ACC112 (cell line): ENCODE measurements around the gene ZNF503.

ENCODE experiments used
- H2AFZ ChIP-seq: fragments of 200-600 bp; sonication (generic); one replicate; pipeline ENCODE4 v1.6.0; 2017; ENCODE audit warnings: antibody characterized with exemption, low read length; ENCODE audit not compliant: unreplicated experiment
- H3K27ac ChIP-seq: fragments of 200-600 bp; sonication (generic); 2 replicates; pipeline ENCODE4 v1.5.1; 2014; ENCODE audit warnings: low read depth, mild to moderate bottlenecking, antibody characterized with exemption, low read length, moderate library complexity
- H3K27me3 ChIP-seq: fragments of 200-600 bp; sonication (generic); 2 replicates; pipeline ENCODE4 v1.6.1; 2014; ENCODE audit warnings: mild to moderate bottlenecking, antibody characterized with exemption, low read length, moderate library complexity, mixed read lengths; ENCODE audit not compliant: insufficient read depth
- H3K36me3 ChIP-seq: fragments of 200-600 bp; sonication (generic); 2 replicates; pipeline ENCODE4 v1.6.1; 2016; ENCODE audit warnings: mild to moderate bottlenecking, antibody characterized with exemption, low read length, moderate library complexity, mixed read lengths; ENCODE audit not compliant: insufficient read depth
- H3K4me1 ChIP-seq: fragments of 200-600 bp; sonication (generic); one replicate; pipeline ENCODE4 v1.6.1; 2016; ENCODE audit warnings: low read length, mixed read lengths; ENCODE audit not compliant: insufficient read depth, unreplicated experiment, control insufficient read depth
- H3K4me3 ChIP-seq: fragments of 200-600 bp; sonication (generic); 2 replicates; pipeline ENCODE4 v1.5.1; 2014; ENCODE audit warnings: mild to moderate bottlenecking, low read depth, low read length
- H3K79me2 ChIP-seq: fragments of 200-600 bp; sonication (generic); one replicate; pipeline ENCODE4 v1.6.0; 2016; ENCODE audit warnings: low read length; ENCODE audit not compliant: control insufficient read depth, unreplicated experiment, insufficient read depth

ZNF503 gene

DNA sequence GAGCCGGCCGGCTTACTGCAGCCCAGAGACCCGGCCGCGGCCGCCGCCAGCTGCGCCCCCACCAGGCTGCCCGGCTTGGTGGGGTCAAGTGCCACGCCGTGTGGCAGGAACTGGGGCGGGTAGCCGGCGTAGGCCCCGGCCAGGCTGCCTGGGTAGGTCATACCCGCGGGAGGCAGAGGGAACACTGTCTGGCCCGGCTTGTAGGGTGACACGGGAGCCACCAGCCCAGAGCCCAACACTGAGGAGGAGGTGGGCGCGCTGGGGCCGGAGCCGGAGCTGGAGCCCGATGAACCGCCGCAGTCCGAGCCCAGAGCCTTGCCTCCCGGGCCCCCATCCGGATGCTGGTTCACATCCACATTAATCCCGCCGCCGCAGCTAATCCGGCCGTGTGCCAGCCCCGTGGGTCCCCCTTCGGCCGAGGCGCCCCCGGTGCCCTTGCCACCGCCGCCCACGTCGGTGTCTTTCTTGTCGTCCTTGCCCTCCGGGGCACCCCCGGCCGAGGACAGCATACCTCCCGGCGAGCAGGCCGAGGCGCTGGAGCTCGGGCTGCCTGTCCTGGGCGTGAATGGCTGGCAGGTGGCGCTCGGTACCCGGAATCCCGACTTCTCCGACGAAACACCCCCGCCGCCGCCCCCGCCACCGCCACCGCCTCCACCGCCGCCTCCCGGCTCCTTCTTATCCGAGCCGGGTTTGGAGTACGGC lies 2.0 kb downstream of the ZNF503 start:
- peak overlapping the region; percentile 93 for H3K4me3 ChIP-seq
- H3K4me1 ChIP-seq, result peaks cover 6% of the 10 kb centered on the region
- H3K79me2 ChIP-seq, result peaks cover 52% of the 10 kb centered on the region
- H3K36me3 ChIP-seq, result no peaks in the 10 kb centered on the region
- H2AFZ ChIP-seq, result no peak overlapping the region
- H3K27ac ChIP-seq, result peak overlapping the region; percentile 88
- no peaks in the 10 kb centered on the region for H3K27me3 ChIP-seq

DNA sequence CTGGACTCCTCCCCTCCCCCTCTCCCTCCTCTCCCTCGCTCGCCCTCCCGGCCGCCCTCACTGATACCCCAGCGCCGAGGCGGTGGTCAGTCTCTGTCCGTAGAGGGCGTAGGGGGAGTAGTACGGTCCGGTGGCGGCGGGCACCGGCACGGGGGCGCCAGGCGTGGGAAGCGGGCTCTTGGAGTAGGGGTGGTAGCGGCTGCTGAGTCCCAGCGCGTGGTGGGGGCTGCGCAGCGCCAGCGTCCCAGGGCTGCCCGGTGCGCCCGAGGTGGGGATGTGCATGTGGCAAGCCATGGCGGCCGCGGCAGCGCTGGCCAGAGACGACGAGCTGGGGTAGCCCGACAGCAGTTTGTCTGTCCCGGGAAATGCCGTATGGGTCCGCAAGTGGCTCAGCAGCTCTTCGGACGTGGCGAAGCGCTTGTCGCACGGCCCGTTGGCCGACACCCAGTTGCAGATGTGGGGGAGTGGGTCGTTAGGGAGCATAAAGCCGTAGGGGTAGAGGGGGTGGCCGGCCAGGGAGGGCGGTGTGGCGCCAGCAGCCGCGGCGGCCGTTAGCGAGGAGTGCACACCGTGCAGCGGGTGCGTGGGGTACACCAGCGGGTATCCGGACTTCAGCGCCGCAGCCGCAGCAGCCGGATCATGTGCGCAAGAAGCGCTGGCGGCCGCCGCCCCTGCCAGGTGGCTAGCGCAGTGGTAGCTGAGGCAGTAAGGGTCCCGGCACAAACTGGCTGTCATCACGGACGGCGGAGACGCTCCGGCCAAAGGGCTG lies 2.7 kb downstream of the ZNF503 start:
- Histone ChIP-seq H3K4me3 (peak overlapping the region; percentile 93), H3K27ac (peak overlapping the region; percentile 81), H3K4me1 (peaks cover 3% of the 10 kb centered on the region), H3K79me2 (peaks cover 49% of the 10 kb centered on the region), H3K27me3 (no peaks in the 10 kb centered on the region), H3K36me3 (no peaks in the 10 kb centered on the region), H2AFZ (no peak overlapping the region)

DNA sequence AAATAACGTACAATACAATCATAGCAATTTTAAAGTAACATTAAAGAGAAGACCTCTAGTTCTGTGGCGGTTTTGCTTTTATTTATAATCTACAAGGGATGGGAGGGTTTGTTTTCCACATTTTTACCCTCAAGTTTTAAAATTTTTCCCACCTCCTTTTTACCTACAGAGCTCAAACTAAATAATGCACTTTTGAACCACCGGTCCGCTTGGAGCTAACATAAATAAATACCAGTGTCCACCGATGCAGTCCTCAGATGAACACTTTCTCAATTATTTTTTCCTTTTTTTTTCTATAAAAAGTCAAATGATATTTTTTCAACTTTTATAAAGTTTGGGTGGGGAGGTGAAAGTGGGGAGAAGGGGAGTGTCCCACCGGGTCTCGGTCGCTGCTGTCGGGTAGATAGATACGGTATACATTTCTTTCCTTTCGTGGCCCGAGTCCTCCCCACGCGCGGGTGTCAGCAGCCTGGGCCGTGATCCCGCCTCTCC lies 3.3 kb downstream of the ZNF503 start:
- H2AFZ ChIP-seq, result no peak overlapping the region
- H3K79me2 ChIP-seq, result peaks cover 49% of the 10 kb centered on the region

DNA sequence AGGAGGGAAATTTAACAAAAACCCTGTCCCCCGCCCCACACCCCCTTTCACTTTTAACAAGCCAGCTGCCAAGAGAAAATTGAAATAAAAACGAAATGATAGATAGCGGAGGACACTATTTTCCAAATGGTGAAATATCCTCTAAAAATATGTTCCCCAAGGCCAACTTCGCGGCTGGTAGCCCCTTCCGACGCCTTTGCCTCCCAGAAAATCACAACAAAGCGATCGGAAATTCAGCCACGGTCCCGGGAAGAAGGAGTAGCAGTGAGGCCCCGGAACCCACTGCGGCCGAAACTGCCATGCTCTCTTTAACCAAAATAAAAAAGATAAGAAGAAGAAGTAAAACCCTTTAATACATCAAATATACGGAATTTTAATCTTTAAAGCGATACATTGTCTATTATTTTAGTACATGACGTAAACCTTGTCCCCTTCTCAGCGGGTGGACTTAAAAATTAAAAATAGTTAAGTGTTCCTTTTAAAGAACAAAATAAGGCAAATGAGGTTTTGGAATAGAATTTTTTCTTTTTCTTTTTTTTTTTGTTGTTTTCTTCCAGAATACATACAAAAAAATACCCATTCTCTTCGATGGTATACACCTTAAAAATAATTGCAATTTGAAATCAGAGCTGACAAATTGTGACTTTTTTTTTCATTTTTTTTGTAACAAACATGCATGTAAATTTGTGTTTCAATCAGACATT lies 3.9 kb downstream of the ZNF503 start:
- Histone ChIP-seq H3K4me1 (peaks cover 3% of the 10 kb centered on the region), H3K36me3 (no peaks in the 10 kb centered on the region), H3K27me3 (no peaks in the 10 kb centered on the region), H3K27ac (peak overlapping the region; percentile 81), H3K79me2 (peaks cover 49% of the 10 kb centered on the region), H3K4me3 (peak overlapping the region; percentile 93), H2AFZ (no peak overlapping the region)

More for the DNA sequence above, 3.3 kb downstream of the ZNF503 start:
- no peaks in the 10 kb centered on the region for H3K27me3 ChIP-seq
- peak overlapping the region; percentile 93 for H3K4me3 ChIP-seq
- no peaks in the 10 kb centered on the region for H3K36me3 ChIP-seq
- H3K27ac ChIP-seq, result peak overlapping the region; percentile 81
- H3K4me1 ChIP-seq, result peaks cover 3% of the 10 kb centered on the region

DNA sequence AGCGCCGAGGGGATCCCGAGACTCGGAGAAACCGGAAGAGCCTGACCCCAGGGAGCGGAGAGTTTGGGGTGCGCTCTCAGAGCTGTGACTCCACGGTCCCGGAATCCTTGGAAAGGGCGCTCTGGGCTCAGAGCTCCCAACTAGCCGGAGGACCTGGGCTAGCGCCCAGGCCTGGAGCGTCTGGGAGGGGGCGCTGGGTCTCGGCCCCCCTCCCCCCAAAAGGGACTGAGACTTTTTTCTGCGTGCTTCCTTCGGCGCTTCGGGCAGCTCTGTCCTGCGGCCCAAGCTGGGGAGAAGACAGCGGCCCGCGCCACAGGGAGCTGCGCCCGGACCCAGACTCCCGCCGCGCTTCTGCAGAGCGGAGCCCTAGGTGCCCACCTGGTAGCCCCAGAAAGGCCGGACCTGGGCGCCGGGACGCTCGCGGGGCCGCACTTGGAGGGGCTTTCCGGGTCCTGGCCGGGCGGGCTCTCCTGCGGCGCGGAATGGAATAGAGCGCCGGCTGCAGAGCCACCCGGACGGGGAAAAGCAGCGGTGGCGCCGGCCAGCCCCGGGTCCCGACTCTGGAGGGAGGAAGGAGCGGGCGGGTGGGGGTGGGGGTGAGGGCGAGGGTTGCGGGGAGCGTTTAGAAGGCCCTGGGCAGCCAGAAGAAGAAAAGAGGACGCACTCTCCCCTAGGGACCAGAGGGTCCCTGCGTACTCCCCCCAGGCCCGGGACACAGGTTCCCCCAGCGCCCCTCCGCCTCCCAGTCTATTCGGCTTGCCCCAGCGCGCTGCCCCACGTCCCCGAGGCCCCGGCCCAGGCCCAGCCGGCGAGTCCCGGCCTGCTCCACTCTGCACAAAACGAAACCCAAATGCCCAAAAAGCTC lies 4.7 kb downstream of the ZNF503 start:
- Histone ChIP-seq H3K4me1 (peaks cover 3% of the 10 kb centered on the region), H3K79me2 (peaks cover 49% of the 10 kb centered on the region), H3K27ac (peak overlapping the region; percentile 81), H3K36me3 (no peaks in the 10 kb centered on the region), H2AFZ (peak overlapping the region; percentile 20), H3K4me3 (peak overlapping the region; percentile 93), H3K27me3 (no peaks in the 10 kb centered on the region)

DNA sequence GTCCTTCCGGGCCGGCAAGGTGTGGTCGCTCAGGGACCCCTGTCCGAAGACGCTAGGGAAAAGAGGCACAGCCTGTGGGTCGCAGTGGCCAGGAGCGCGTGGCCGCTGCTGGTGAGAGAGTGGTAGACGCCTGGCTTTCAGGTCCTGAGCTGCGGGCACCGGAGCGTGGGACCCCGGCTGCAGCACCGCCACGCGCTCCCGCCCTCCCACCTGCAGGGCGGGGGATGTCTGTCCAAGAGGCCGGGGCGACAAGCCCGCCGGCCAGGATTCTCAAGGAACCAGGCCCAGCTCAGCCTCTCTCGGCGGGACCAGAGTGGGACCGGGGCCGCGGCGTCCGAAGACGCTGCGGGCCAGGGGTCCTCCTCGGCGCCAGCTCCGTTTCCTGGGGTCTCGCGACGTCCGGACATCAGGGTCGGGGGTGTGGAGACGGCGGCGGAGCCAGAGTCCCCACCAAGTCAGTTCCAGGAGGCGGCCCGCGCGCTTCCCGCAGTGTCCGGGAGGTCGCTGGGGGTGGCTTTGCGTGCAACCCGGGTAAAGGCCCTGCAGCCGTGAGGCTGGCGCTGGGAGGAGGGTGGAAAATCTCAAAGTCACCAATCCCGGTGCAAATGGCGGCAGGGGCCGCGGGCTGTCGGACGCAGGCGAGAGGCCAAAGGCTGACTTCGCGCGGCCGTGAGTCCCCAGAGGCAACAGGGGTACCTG lies 5.5 kb downstream of the ZNF503 start:
- H2AFZ ChIP-seq, result peak overlapping the region; percentile 20
- H3K27ac ChIP-seq, result peak overlapping the region; percentile 81
- peaks cover 49% of the 10 kb centered on the region for H3K79me2 ChIP-seq

DNA sequence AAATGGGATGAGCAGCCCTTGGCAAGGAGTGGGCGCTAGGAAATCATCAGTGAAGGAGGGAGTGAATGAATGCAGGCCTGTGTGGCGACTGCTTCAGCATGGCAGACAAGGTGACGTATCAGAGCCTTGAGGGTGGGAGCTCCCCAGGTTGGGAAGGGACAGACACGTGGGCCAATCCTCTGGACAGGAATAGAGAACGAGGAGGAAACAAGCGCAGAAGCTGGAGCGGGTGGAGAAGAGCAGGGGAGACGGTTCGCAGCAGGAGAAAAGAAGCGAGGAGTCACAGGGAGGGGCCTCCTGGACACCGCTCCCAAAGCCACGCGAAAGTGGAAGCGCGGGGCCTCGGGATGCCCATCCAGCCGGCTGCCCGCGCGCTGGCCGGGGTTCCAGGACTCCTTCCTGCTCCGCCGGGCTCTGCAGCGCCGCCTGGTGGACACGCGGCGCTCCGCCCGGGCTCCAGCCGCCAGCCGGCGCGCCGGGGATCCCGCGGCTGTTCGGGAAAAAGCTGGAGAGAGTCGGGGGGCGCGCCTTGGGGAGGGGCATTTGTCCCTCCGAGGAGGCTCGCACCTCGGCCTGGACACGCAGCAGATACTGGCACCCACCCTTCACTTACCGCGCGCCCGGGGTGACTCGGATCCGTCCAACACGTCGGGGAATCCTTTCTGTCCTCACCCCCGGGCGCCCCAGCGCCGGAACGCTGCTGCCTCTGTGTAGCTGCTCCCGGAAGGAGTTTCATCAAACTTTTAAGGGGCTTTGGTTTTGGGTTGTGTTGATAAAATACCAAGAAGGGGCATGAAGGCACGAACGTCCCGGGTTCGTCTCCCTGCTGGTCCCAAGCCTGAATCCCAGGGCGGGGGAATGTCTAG lies 6.3 kb downstream of the ZNF503 start:
- Histone ChIP-seq H2AFZ (peak overlapping the region; percentile 29), H3K4me1 (peaks cover 3% of the 10 kb centered on the region), H3K79me2 (peaks cover 41% of the 10 kb centered on the region), H3K4me3 (peak overlapping the region; percentile 93), H3K36me3 (no peaks in the 10 kb centered on the region), H3K27me3 (no peaks in the 10 kb centered on the region), H3K27ac (peak overlapping the region; percentile 81; the same call in 1 of the 2 replicates)

More for the DNA sequence above, 5.5 kb downstream of the ZNF503 start:
- Histone ChIP-seq H3K36me3 (no peaks in the 10 kb centered on the region), H3K4me1 (peaks cover 3% of the 10 kb centered on the region), H3K4me3 (peak overlapping the region; percentile 93), H3K27me3 (no peaks in the 10 kb centered on the region)

DNA sequence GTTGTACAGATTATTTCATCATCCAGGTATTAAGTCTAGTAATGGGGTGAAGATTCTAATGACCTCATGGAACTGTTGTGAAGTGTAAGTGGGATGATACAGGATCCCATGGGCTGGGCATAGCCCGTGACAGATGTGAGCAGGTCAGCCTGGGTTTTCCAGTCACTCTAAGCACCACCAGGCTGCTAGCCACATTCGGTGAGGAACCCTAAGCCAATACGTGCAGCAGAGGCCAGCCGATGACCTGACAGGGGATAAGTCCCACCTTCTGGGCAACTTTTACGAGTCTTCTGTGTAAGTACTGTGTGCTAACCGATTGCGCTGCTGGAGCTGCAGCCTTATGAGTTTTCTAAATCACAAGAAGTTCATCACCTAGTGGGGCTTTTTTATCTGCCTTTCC lies 7.3 kb downstream of the ZNF503 start:
- Histone ChIP-seq H3K79me2 (peaks cover 31% of the 10 kb centered on the region), H3K4me3 (no peak overlapping the region), H2AFZ (no peak overlapping the region), H3K36me3 (no peaks in the 10 kb centered on the region), H3K4me1 (peaks cover 3% of the 10 kb centered on the region), H3K27ac (no peak overlapping the region), H3K27me3 (no peaks in the 10 kb centered on the region)

DNA sequence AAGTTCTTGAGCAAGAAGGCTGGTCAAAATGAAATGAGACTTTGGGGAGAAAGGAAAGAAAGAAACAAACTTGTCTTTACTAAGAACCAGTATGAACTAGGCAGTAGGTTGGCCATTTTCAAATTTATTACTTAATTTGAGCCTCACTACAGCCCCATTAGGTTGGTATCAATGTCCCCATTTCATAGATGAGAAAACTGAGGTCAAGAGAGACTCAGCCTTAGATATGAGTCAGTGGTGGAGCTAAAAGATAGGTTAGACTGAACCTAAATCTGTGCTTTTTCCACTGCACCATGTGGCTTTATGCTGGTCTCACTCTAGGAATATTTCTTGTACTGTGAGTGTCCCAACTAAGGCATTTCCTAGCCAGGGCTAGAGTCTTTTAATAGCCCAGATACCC lies 8.8 kb downstream of the ZNF503 start:
- Histone ChIP-seq H3K79me2 (peaks cover 17% of the 10 kb centered on the region), H3K27ac (no peak overlapping the region), H3K36me3 (no peaks in the 10 kb centered on the region), H3K27me3 (no peaks in the 10 kb centered on the region), H2AFZ (no peak overlapping the region), H3K4me3 (no peak overlapping the region), H3K4me1 (peaks cover 3% of the 10 kb centered on the region)
